Measurements from ENCODE around the gene NBPF3. TPM values are rescaled to one million over a fixed set of nuclear protein-coding genes. Genes with fewer than 3 reads are reported as not detected.
"Not testable (repeated sequence)": the region's sequence is repeated elsewhere in the genome, so short reads cannot be mapped to it uniquely, and the experiment has no call there.

Gene NBPF3
- total RNA-seq, 1 donor from 2014 or later = 10.2 TPM

DNA sequence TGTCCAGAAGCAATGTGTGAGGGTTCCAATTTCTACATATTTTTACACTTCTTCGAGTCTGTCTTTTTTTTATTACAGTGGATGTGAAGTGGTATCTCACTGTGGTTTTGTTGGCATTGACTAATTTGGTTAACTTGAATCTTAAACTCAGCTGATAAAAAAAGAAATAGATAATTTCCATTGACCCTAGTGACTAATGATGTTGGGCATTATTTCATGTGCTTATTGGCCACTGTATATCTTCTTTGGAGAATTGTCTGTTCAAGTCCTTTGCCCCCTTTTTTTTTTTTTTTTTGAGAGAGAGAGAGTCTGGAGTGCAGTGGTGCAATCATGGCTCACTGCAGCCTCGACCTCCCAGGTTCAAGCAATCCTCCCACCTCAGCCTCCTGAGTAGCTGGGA lies 33.3 kb upstream of the NBPF3 start:
- TF ChIP-seq, protein P1, sequence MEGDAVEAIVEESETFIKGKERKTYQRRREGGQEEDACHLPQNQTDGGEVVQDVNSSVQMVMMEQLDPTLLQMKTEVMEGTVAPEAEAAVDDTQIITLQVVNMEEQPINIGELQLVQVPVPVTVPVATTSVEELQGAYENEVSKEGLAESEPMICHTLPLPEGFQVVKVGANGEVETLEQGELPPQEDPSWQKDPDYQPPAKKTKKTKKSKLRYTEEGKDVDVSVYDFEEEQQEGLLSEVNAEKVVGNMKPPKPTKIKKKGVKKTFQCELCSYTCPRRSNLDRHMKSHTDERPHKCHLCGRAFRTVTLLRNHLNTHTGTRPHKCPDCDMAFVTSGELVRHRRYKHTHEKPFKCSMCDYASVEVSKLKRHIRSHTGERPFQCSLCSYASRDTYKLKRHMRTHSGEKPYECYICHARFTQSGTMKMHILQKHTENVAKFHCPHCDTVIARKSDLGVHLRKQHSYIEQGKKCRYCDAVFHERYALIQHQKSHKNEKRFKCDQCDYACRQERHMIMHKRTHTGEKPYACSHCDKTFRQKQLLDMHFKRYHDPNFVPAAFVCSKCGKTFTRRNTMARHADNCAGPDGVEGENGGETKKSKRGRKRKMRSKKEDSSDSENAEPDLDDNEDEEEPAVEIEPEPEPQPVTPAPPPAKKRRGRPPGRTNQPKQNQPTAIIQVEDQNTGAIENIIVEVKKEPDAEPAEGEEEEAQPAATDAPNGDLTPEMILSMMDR (IDR thresholded peaks at IDR 0.05; ENCODE audit: insufficient read depth, low read length, poor library complexity, severe bottlenecking) = no peak
- H3K27me3 ChIP-seq (ENCODE audit: control insufficient read depth, insufficient read depth, low read length) = no peaks in the 10 kb centered on the region
- H3K36me3 ChIP-seq (ENCODE audit: control insufficient read depth, insufficient read depth, low read length) = no peaks in the 10 kb centered on the region
- H3K4me3 ChIP-seq (ENCODE audit: low read depth, low read length) = no peak overlapping the region
- no peak for DNase-seq (ENCODE audit: low read depth)

GRCh38 chr1:21409897-21410296 lies 30.0 kb upstream of the NBPF3 start:
- DNase-seq (ENCODE audit: low read depth); H3K27me3 ChIP-seq (ENCODE audit: control insufficient read depth, insufficient read depth, low read length): not testable (repeated sequence)

DNA sequence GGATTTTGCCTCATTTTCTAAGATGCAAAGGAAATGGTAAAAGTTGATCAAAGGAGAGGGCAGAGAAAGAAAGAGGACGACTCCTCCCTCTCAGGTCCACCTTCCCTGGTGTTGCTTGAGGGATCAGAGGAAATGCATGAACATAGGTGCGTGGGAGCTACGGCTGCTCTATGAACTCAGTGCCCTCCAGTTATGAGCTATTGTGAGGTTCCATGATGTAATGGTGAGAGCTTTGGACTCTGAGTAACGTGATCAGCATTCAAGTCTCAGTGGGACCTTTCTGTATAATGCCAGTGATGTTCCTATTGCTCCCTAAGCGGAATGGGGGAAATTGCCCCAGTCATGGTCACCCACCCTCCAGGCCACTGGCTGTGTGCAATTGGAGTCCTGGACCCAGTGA lies 25.9 kb upstream of the NBPF3 start:
- TF ChIP-seq, protein P1 (IDR thresholded peaks at IDR 0.05; ENCODE audit: insufficient read depth, low read length, poor library complexity, severe bottlenecking) = no peak
- H3K27me3 ChIP-seq (ENCODE audit: control insufficient read depth, insufficient read depth, low read length) = peaks cover 2% of the 10 kb centered on the region
- no peak for DNase-seq (ENCODE audit: low read depth)
- H3K36me3 ChIP-seq (ENCODE audit: control insufficient read depth, insufficient read depth, low read length) = no peaks in the 10 kb centered on the region
- H3K4me3 ChIP-seq (ENCODE audit: low read depth, low read length) = no peak overlapping the region

More at GRCh38 chr1:21409897-21410296, 30.0 kb upstream of the NBPF3 start:
- H3K36me3 ChIP-seq (ENCODE audit: control insufficient read depth, insufficient read depth, low read length); H3K4me3 ChIP-seq (ENCODE audit: low read depth, low read length): not testable (repeated sequence)

GRCh38 chr1:21420378-21420777 lies 19.6 kb upstream of the NBPF3 start:
- H3K27me3 ChIP-seq (ENCODE audit: control insufficient read depth, insufficient read depth, low read length); DNase-seq (ENCODE audit: low read depth); H3K36me3 ChIP-seq (ENCODE audit: control insufficient read depth, insufficient read depth, low read length); H3K4me3 ChIP-seq (ENCODE audit: low read depth, low read length): not testable (repeated sequence)

GRCh38 chr1:21421307-21421706 lies 18.6 kb upstream of the NBPF3 start:
- H3K4me3 ChIP-seq (ENCODE audit: low read depth, low read length); DNase-seq (ENCODE audit: low read depth); H3K27me3 ChIP-seq (ENCODE audit: control insufficient read depth, insufficient read depth, low read length); H3K36me3 ChIP-seq (ENCODE audit: control insufficient read depth, insufficient read depth, low read length): not testable (repeated sequence)

GRCh38 chr1:21427798-21428480 lies 12.0 kb upstream of the NBPF3 start:
- not testable (repeated sequence) for H3K36me3 ChIP-seq (ENCODE audit: control insufficient read depth, insufficient read depth, low read length); H3K27me3 ChIP-seq (ENCODE audit: control insufficient read depth, insufficient read depth, low read length); DNase-seq (ENCODE audit: low read depth)
- peak overlapping the region; percentile 27 for H3K4me3 ChIP-seq (ENCODE audit: low read depth, low read length)

- H3K27me3 ChIP-seq (ENCODE audit: control insufficient read depth, insufficient read depth, low read length); DNase-seq (ENCODE audit: low read depth); H3K36me3 ChIP-seq (ENCODE audit: control insufficient read depth, insufficient read depth, low read length): not testable (repeated sequence)
- peak overlapping the region; percentile 27 for H3K4me3 ChIP-seq (ENCODE audit: low read depth, low read length)
Measured at GRCh38 chr1:21428481-21429073, 11.4 kb upstream of the NBPF3 start.

DNA sequence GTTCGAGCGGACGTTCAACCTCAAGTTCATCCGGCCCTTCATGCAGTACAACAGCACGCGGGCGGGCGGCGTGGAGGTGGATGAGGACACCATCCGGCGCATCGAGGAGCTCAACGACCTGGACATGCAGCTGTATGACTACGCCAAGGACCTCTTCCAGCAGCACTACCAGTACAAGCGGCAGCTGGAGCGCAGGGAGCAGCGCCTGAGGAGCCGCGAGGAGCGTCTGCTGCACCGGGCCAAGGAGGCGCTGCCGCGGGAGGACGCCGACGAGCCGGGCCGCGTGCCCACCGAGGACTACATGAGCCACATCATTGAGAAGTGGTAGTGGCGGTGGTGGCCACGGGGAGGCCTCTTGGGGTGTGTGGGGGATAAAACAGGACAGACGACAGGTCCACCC lies 10.7 kb upstream of the NBPF3 start:
- H3K36me3 ChIP-seq (ENCODE audit: control insufficient read depth, insufficient read depth, low read length); DNase-seq (ENCODE audit: low read depth); H3K4me3 ChIP-seq (ENCODE audit: low read depth, low read length); H3K27me3 ChIP-seq (ENCODE audit: control insufficient read depth, insufficient read depth, low read length): not testable (repeated sequence)

- H3K4me3 ChIP-seq (ENCODE audit: low read depth, low read length); DNase-seq (ENCODE audit: low read depth); H3K36me3 ChIP-seq (ENCODE audit: control insufficient read depth, insufficient read depth, low read length): not testable (repeated sequence)
- H3K27me3 ChIP-seq (ENCODE audit: control insufficient read depth, insufficient read depth, low read length) = peaks cover 11% of the 10 kb centered on the region
Measured at GRCh38 chr1:21430875-21431274, 9.1 kb upstream of the NBPF3 start.
